Fibroblast of the aortic adventitia (primary cell): ENCODE measurements around the gene DDAH2. TPM values are rescaled to one million over a fixed set of nuclear protein-coding genes. Genes with fewer than 3 reads are reported as not detected.
A peak's percentile ranks its signal among the peaks of the same experiment; 100 is the strongest.

Experiments
- DNase-seq: peaks from one replicate; pipeline ENCODE4 v3.0.0-alpha.2; 2010; ENCODE audit warnings: low read depth
- H3K4me3 ChIP-seq: 2 replicates; pipeline ENCODE4 v1.5.1; 2011; ENCODE audit warnings: low read depth, mild to moderate bottlenecking, control low read depth, low read length, moderate library complexity
- CTCF ChIP-seq: IDR thresholded peaks from 2 replicates; pipeline ENCODE4 v1.5.1; 2011; ENCODE audit warnings: mild to moderate bottlenecking, low read length, control low read depth, inconsistent platforms; ENCODE audit not compliant: insufficient read depth
- total RNA-seq: library from RNA; depleted of rRNA; stranded (reverse); fragments of >200 nt; gene quantifications from 2 replicates; pipeline ENCODE4 v1.2.3, GENCODE V29; 2012; ENCODE audit warnings: low replicate concordance

DDAH2 gene
- total RNA-seq, 1 donor = 70.5 TPM

- H3K4me3 ChIP-seq = no peak overlapping the region
- peak; percentile 57 for TF ChIP-seq CTCF
- no peak for DNase-seq
Measured at GRCh38 chr6:31689249-31690110, 39.6 kb downstream of the DDAH2 start.

GRCh38 chr6:31687860-31688693 is 41.0 kb downstream of the DDAH2 start:
- no peak overlapping the region for H3K4me3 ChIP-seq
- DNase-seq = no peak
- no peak for TF ChIP-seq CTCF

GRCh38 chr6:31687321-31687720 is 41.8 kb downstream of the DDAH2 start:
- no peak overlapping the region for H3K4me3 ChIP-seq
- no peak for DNase-seq
- no peak for TF ChIP-seq CTCF

- H3K4me3 ChIP-seq = no peak overlapping the region
- DNase-seq = no peak
- no peak for TF ChIP-seq CTCF
Measured at GRCh38 chr6:31686483-31686882, 42.6 kb downstream of the DDAH2 start.

GRCh38 chr6:31683591-31683990 is 45.5 kb downstream of the DDAH2 start:
- no peak overlapping the region for H3K4me3 ChIP-seq
- DNase-seq = no peak
- TF ChIP-seq CTCF = no peak

GRCh38 chr6:31681135-31681671 is 47.9 kb downstream of the DDAH2 start:
- TF ChIP-seq CTCF = peak; percentile 20

More at GRCh38 chr6:31681135-31681671, 47.9 kb downstream of the DDAH2 start:
- peak; percentile 24 for DNase-seq
- H3K4me3 ChIP-seq = peak overlapping the region; percentile 60
